Panc1 (cell line): ENCODE data around the gene CCR7. TPM values are rescaled to one million over a fixed set of nuclear protein-coding genes. Genes with fewer than 3 reads are reported as not detected.
"Not testable (repeated sequence)": the region's sequence is repeated elsewhere in the genome, so short reads cannot be mapped to it uniquely, and the experiment has no call there.

Experiments used
- ATAC-seq: fragments of 200-7000 bp; cut with Tn5 transposase; 2 replicates; pipeline ENCODE4 v1.9.1; 2020; ENCODE audit warnings: mild to moderate bottlenecking, moderate library complexity
- BruUV-seq: library from RNA; stranded (reverse); fragments of 400-500 nt; replicated peaks from 2 replicates; lab custom pipeline; 2021; lab: Mats Ljungman, UMichigan
- CTCF ChIA-PET: fragments of 300-600 bp; sonication (Branson Sonifier 250); formaldehyde crosslinking; loops from one replicate; lab custom pipeline; 2022; ENCODE audit warnings: antibody characterized with exemption; lab: Charles Lee
- POLR2A ChIA-PET: fragments of 300-600 bp; sonication (Branson Sonifier 250); formaldehyde crosslinking; loops from one replicate; lab custom pipeline; 2022; ENCODE audit warnings: antibody characterized with exemption; lab: Charles Lee
- DNase-seq: peaks from one replicate; pipeline ENCODE4 v3.0.0-alpha.2; 2010; ENCODE audit warnings: low read depth, low spot score
- H3K27ac ChIP-seq: 2 replicates; pipeline ENCODE4 v1.5.1; 2011; ENCODE audit warnings: mild to moderate bottlenecking, low read length, inconsistent platforms
- H3K27me3 ChIP-seq: fragments of 200-500 bp; sonication (Bioruptor generic); 2 replicates; pipeline ENCODE4 v1.6.0; 2014; ENCODE audit warnings: low read length, inconsistent platforms; ENCODE audit not compliant: control insufficient read depth, insufficient read depth
- H3K36me3 ChIP-seq: fragments of 200-500 bp; sonication (Bioruptor generic); 2 replicates; pipeline ENCODE4 v1.5.1; 2014; ENCODE audit warnings: inconsistent platforms, mild to moderate bottlenecking, low read length, moderate library complexity; ENCODE audit not compliant: control insufficient read depth, insufficient read depth
- H3K4me1 ChIP-seq: 2 replicates; pipeline ENCODE4 v1.5.1; 2011; ENCODE audit warnings: inconsistent platforms, mild to moderate bottlenecking, low read length, moderate library complexity; ENCODE audit not compliant: control insufficient read depth, insufficient read depth
- H3K4me3 ChIP-seq, 2 experiments: 2 replicates each; pipeline ENCODE4 v1.5.1; 2011 to 2012; ENCODE audit warnings: low read depth in 2 of 2, low read length in 2 of 2, mild to moderate bottlenecking in 2 of 2, inconsistent platforms in 1 of 2, moderate library complexity in 1 of 2
- H3K9me3 ChIP-seq: fragments of 200-500 bp; sonication (Bioruptor generic); 2 replicates; pipeline ENCODE4 v1.5.1; 2014; ENCODE audit warnings: low read depth, mild to moderate bottlenecking, inconsistent platforms, low read length, moderate library complexity; ENCODE audit not compliant: control insufficient read depth, insufficient read depth
- POLR2AphosphoS5 ChIP-seq: IDR thresholded peaks from 2 replicates; pipeline ENCODE4 v1.6.1; 2012; ENCODE audit warnings: mild to moderate bottlenecking, low read depth, low read length, moderate library complexity
- SIN3A ChIP-seq: IDR thresholded peaks from 2 replicates; pipeline ENCODE4 v1.6.1; 2012; ENCODE audit warnings: low read depth, mild to moderate bottlenecking, low read length, moderate library complexity, borderline replicate concordance; ENCODE audit not compliant: insufficient read depth
- TCF7L2 ChIP-seq: IDR thresholded peaks from 2 replicates; pipeline ENCODE4 v1.6.1; 2011; ENCODE audit warnings: mild to moderate bottlenecking, low read depth, low read length, inconsistent platforms
- in situ Hi-C: cut with HindIII; loops from 2 replicates; pipeline ENCODE4 v1.10.0; 2016; ENCODE audit warnings: low sequenced_read_pairs, low pct_unique_long_range_greater_than_20kb
- intact Hi-C: fragments of 100-400 bp; cut with micrococcal nuclease; formaldehyde crosslinking; loops from one replicate; pipeline ENCODE4 v1.10.0; 2022; ENCODE audit not compliant: unreplicated experiment
- total RNA-seq: library from RNA; stranded (reverse); gene quantifications from one replicate; pipeline ENCODE4 v1.2.1, GENCODE V29; 2021; ENCODE audit not compliant: unreplicated experiment
- TF ChIP-seq, protein P1 (sequence below): fragments of 450-650 bp; IDR thresholded peaks from 2 replicates; pipeline ENCODE4 v1.5.1; 2017; ENCODE audit warnings: mild to moderate bottlenecking
- TF ChIP-seq, protein P2 (sequence below), 2 experiments: IDR thresholded peaks; 2 replicates each; pipeline ENCODE4 v1.6.1; 2011 to 2012; ENCODE audit warnings: low read depth in 2 of 2, control low read depth in 1 of 2, low read length in 1 of 2, mild to moderate bottlenecking in 1 of 2, moderate library complexity in 1 of 2; ENCODE audit not compliant: insufficient read depth in 1 of 2

The CCR7 gene
- total RNA-seq, 1 experiment from 2014 or later: 0.44 TPM

DNA sequence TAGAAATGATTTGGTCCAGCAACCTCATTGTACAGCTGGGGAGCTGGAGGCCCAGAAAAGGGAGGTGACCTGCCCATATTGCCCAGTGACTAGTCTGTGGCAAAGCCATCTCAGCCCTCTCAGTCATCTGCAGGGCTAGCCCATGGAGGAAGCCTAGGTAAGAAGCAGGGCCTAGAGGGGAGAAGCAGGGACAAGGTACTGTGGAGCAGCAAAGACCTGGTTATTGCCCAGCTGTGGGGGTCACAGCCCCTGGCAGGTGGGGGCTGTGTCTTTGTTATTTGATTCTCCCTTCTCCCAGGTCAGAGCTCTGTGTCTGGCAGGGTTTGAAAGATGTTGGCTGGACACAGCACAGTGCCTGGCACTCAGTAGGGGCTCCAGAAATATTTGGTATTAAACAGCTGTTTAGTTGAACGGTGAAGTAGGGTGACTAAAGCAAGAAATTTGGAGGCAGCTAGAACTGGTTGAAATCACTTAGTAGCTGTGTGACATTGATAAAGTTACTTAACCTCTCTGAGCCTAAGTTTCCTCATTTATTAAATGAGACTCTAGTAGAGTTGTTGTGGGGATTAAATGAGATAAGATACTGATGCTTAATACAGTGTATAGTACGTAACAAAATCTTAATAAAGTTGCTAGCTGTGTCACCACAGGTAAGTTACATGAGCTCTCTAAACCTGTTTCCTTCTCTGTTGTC lies 17.3 kb downstream of the CCR7 start:
- Histone ChIP-seq H3K27ac (no peak overlapping the region), H3K9me3 (no peaks in the 10 kb centered on the region), H3K4me3 (no peak overlapping the region), H3K4me1 (peaks cover 12% of the 10 kb centered on the region), H3K27me3 (no peaks in the 10 kb centered on the region), H3K36me3 (no peaks in the 10 kb centered on the region)
- no TSS peak for BruUV-seq
- TF ChIP-seq, protein P1, sequence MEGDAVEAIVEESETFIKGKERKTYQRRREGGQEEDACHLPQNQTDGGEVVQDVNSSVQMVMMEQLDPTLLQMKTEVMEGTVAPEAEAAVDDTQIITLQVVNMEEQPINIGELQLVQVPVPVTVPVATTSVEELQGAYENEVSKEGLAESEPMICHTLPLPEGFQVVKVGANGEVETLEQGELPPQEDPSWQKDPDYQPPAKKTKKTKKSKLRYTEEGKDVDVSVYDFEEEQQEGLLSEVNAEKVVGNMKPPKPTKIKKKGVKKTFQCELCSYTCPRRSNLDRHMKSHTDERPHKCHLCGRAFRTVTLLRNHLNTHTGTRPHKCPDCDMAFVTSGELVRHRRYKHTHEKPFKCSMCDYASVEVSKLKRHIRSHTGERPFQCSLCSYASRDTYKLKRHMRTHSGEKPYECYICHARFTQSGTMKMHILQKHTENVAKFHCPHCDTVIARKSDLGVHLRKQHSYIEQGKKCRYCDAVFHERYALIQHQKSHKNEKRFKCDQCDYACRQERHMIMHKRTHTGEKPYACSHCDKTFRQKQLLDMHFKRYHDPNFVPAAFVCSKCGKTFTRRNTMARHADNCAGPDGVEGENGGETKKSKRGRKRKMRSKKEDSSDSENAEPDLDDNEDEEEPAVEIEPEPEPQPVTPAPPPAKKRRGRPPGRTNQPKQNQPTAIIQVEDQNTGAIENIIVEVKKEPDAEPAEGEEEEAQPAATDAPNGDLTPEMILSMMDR: no peak
- TF ChIP-seq SIN3A (no peak), TCF7L2 (no peak), POLR2AphosphoS5 (no peak)
- TF ChIP-seq, protein P2, sequence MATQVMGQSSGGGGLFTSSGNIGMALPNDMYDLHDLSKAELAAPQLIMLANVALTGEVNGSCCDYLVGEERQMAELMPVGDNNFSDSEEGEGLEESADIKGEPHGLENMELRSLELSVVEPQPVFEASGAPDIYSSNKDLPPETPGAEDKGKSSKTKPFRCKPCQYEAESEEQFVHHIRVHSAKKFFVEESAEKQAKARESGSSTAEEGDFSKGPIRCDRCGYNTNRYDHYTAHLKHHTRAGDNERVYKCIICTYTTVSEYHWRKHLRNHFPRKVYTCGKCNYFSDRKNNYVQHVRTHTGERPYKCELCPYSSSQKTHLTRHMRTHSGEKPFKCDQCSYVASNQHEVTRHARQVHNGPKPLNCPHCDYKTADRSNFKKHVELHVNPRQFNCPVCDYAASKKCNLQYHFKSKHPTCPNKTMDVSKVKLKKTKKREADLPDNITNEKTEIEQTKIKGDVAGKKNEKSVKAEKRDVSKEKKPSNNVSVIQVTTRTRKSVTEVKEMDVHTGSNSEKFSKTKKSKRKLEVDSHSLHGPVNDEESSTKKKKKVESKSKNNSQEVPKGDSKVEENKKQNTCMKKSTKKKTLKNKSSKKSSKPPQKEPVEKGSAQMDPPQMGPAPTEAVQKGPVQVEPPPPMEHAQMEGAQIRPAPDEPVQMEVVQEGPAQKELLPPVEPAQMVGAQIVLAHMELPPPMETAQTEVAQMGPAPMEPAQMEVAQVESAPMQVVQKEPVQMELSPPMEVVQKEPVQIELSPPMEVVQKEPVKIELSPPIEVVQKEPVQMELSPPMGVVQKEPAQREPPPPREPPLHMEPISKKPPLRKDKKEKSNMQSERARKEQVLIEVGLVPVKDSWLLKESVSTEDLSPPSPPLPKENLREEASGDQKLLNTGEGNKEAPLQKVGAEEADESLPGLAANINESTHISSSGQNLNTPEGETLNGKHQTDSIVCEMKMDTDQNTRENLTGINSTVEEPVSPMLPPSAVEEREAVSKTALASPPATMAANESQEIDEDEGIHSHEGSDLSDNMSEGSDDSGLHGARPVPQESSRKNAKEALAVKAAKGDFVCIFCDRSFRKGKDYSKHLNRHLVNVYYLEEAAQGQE (IDR thresholded peaks at IDR 0.05; ENCODE audit: insufficient read depth in 1 of 2, low read depth in 2 of 2, low read length in 1 of 2): no peak
- ChIA-PET CTCF (interaction anchor here (0.5 to 1.3 kb wide), 3 partner anchors 15 to 72 kb away, joined by 3 to 4 read pairs (median 4); no protein-coding TSS in a partner anchor), POLR2A (interaction anchor here (0.5 kb wide), 1 partner anchor 180 kb away, joined by 3 read pairs; no protein-coding TSS in a partner anchor)
- DNase-seq (no peak), ATAC-seq (no peak)
- in situ Hi-C loops (no loop called here), intact Hi-C loops (no loop called here)

DNA sequence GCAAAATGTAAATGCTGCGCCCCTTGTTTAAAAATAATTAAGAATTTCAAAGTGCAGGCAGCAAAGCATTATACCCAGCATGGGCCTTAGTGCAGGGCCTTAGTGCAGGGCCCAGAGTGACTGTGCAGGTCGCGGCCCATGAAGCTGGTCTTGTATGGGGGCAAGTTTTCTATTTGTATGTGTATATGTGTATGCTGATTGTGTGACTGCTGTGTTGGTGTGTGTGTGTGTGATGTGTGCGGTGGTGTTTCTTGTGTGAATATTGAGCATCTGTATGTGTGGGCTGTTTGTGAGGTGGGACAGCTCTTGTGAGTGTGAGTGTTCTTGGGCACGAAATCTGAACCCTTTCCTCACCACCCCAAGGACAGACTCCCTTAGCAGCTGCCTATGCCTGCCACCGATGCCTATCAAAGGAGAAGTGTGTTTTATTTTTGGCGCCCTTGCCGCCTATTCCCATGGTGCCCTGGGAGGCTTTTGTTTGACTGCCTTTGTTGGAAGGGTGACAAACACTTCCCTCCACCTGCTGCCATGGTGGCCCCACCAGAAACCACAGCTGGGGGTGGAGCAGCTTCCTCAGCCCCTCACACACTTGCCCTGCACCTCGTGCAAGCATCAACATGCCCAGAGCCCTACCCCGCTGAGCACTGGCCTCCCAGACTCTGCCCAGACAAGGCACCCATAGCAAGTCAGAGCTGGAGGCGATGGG lies 18.0 kb downstream of the CCR7 start:
- Histone ChIP-seq H3K4me1 (peaks cover 12% of the 10 kb centered on the region), H3K9me3 (no peaks in the 10 kb centered on the region), H3K36me3 (no peaks in the 10 kb centered on the region), H3K4me3 (no peak overlapping the region), H3K27ac (no peak overlapping the region), H3K27me3 (no peaks in the 10 kb centered on the region)
- CTCF ChIA-PET: interaction anchor here (0.5 to 1.0 kb wide), 2 partner anchors 14 to 71 kb away, joined by 4 read pairs; no protein-coding TSS in a partner anchor
- DNase-seq (no peak), ATAC-seq (no peak)
- TF ChIP-seq, protein P2 (IDR thresholded peaks at IDR 0.05; ENCODE audit: insufficient read depth in 1 of 2, low read depth in 2 of 2, low read length in 1 of 2): no peak
- TF ChIP-seq, protein P1: no peak
- no peak for TF ChIP-seq TCF7L2
- no peak for TF ChIP-seq POLR2AphosphoS5
- TF ChIP-seq SIN3A: no peak
- POLR2A ChIA-PET: interaction anchor here (0.5 kb wide), 1 partner anchor 180 kb away, joined by 3 read pairs; no protein-coding TSS in a partner anchor
- BruUV-seq: no TSS peak
- intact Hi-C loops (no loop called here), in situ Hi-C loops (no loop called here)

DNA sequence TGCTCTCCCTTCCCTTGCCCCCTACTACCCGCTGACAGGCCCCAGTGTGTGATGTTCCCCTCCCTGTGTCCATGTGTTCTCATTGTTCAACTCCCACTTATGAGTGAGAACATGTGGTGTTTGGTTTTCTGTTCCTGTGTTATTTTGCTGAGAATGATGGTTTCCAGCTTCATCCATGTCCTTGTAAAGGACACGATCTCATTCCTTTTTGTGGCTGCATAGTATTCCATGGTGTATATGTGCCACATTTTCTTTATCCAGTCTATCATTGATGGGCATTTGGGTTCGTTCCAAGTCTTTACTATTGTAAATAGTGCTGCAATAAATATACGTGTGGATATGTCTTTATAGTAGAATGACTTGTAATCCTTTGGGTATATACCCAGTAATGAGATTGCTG lies 18.8 kb downstream of the CCR7 start:
- DNase-seq, H3K4me3 ChIP-seq, in situ Hi-C loops, ATAC-seq, intact Hi-C loops, H3K9me3 ChIP-seq, POLR2A ChIA-PET, BruUV-seq, H3K36me3 ChIP-seq, H3K27me3 ChIP-seq, H3K27ac ChIP-seq, CTCF ChIA-PET: not testable (repeated sequence)
- peaks cover 12% of the 10 kb centered on the region for H3K4me1 ChIP-seq
